Hematopoietic multipotent progenitor cell treated with erythropoietin and hydrocortisone succinate and interleukin-3 and kit ligand, for 15 days (in vitro differentiated cells): ENCODE results near the gene SLC12A5.
A peak's percentile ranks its signal among the peaks of the same experiment; 100 is the strongest.
"Not testable (repeated sequence)": the region's sequence is repeated elsewhere in the genome, so short reads cannot be mapped to it uniquely, and the experiment has no call there.

ENCODE experiments used
- DNase-seq: peaks from one replicate; pipeline ENCODE4 v3.0.0-alpha.2; 2015; ENCODE audit warnings: low spot score

SLC12A5 gene

GRCh38 chr20:46028772-46029371, at the start of gene SLC12A5:
TSS of gene SLC12A5 (plus strand) at chr20:46029215. CDS start at chr20:46029345, 130 bp downstream.
- no peak for DNase-seq

- DNase-seq = no peak
Observed at GRCh38 chr20:45981261-45981660, 47.8 kb upstream of the SLC12A5 start.

- no peak for DNase-seq
Observed at GRCh38 chr20:45983279-45983743, 45.7 kb upstream of the SLC12A5 start.

- DNase-seq = no peak
Observed at GRCh38 chr20:45985573-45985972, 43.4 kb upstream of the SLC12A5 start.

- peak; percentile 73 for DNase-seq
Observed at GRCh38 chr20:45987108-45987780, 41.8 kb upstream of the SLC12A5 start.

GRCh38 chr20:45988830-45989229, 40.2 kb upstream of the SLC12A5 start:
- not testable (repeated sequence) for DNase-seq

- no peak for DNase-seq
Observed at GRCh38 chr20:45991616-45992015, 37.4 kb upstream of the SLC12A5 start.

- no peak for DNase-seq
Observed at GRCh38 chr20:45993197-45993951, 35.6 kb upstream of the SLC12A5 start.

GRCh38 chr20:45994761-45995493, 34.1 kb upstream of the SLC12A5 start:
- no peak for DNase-seq

- not testable (repeated sequence) for DNase-seq
Observed at GRCh38 chr20:45995495-45996097, 33.4 kb upstream of the SLC12A5 start.

GRCh38 chr20:45997187-45997586, 31.8 kb upstream of the SLC12A5 start:
- no peak for DNase-seq

GRCh38 chr20:45998337-45998736, 30.7 kb upstream of the SLC12A5 start:
- DNase-seq = no peak

- no peak for DNase-seq
Observed at GRCh38 chr20:45998761-45999160, 30.3 kb upstream of the SLC12A5 start.

- no peak for DNase-seq
Observed at GRCh38 chr20:45999557-46000261, 29.3 kb upstream of the SLC12A5 start.

- no peak for DNase-seq
Observed at GRCh38 chr20:46000262-46000996, 28.6 kb upstream of the SLC12A5 start.

- no peak for DNase-seq
Observed at GRCh38 chr20:46001498-46001897, 27.5 kb upstream of the SLC12A5 start.

GRCh38 chr20:46002008-46002407, 27.0 kb upstream of the SLC12A5 start:
- no peak for DNase-seq

- DNase-seq = no peak
Observed at GRCh38 chr20:46004187-46004586, 24.8 kb upstream of the SLC12A5 start.

GRCh38 chr20:46004889-46005473, 24.0 kb upstream of the SLC12A5 start:
- no peak for DNase-seq
